ENCODE results near the gene BMAL2.

DNA sequence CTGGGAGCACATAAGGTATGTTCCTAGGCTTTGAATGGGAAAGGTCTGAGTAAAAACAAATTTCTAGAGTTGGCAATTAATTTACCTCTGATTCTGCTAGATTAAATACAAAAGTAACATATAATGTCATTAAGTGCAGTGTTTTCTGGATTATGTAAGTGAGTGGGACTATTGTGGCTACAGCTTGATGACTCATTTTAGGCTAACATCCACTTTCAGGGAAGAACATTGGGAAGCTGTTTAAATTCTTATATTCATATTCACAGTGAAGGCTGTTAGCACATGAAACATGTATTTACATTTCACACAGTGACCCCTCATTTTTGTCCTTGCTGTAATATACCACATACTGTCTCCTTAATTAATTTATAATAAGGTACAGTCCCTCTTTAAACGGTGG is 13.2 kb upstream of the BMAL2 start:
- TF ChIP-seq POLR2A (IDR thresholded peaks at IDR 0.05), result no peak
- no peak for TF ChIP-seq POLR2AphosphoS5 (IDR thresholded peaks at IDR 0.05)
